Endothelial cell of umbilical vein (primary cell): ENCODE data around the gene SLC35F3. TPM values are rescaled to one million over a fixed set of nuclear protein-coding genes. Genes with fewer than 3 reads are reported as not detected.

ENCODE experiments used
- BruUV-seq: library from RNA; stranded (reverse); fragments of 400-500 nt; replicated peaks from 2 replicates; lab custom pipeline; 2021; lab: Mats Ljungman, UMichigan
- CTCF ChIA-PET: fragments of 300-600, 350-600 bp; sonication (Branson Sonifier 250); formaldehyde crosslinking; loops from one replicate; lab custom pipeline; 2021; ENCODE audit warnings: antibody characterized with exemption, inconsistent platforms; lab: Charles Lee
- POLR2A ChIA-PET: fragments of 300-600, 350-600 bp; sonication (Branson Sonifier 250); formaldehyde crosslinking; loops from one replicate; lab custom pipeline; 2021; ENCODE audit warnings: antibody characterized with exemption, inconsistent platforms; lab: Charles Lee
- DNase-seq: peaks from one replicate; pipeline ENCODE4 v3.0.0-alpha.2; 2011; ENCODE audit warnings: low read depth, low spot score
- FAIRE-seq: peaks from 2 replicates; lab custom pipeline; 2011; peaks lifted over from hg19 to GRCh38; lab: Jason Lieb, UNC
- H2AFZ ChIP-seq: 2 replicates; pipeline ENCODE4 v1.6.0; 2012; ENCODE audit warnings: low read depth, low read length, control low read depth, inconsistent platforms
- H3K27ac ChIP-seq: 2 replicates; pipeline ENCODE4 v1.5.1; 2011; ENCODE audit warnings: low read depth, mild to moderate bottlenecking, control low read depth, low read length, moderate library complexity; ENCODE audit not compliant: insufficient read depth
- H3K27me3 ChIP-seq, 2 experiments: 2 replicates each; pipeline versions ENCODE4 v1.6.0 to v1.6.1; 2011; ENCODE audit warnings: low read length in 2 of 2, mixed read lengths in 1 of 2; ENCODE audit not compliant: control insufficient read depth in 2 of 2, insufficient read depth in 2 of 2
- H3K36me3 ChIP-seq, 2 experiments: 2 replicates in 1 of 2; 3 replicates in 1 of 2; pipeline ENCODE4 v1.5.1; 2011; ENCODE audit warnings: low read length in 2 of 2, mild to moderate bottlenecking in 1 of 2, moderate library complexity in 1 of 2; ENCODE audit not compliant: control insufficient read depth in 2 of 2, insufficient read depth in 2 of 2; ENCODE audit errors: extremely low read depth in 1 of 2
- H3K4me1 ChIP-seq: 3 replicates; pipeline ENCODE4 v1.5.1; 2011; ENCODE audit warnings: mild to moderate bottlenecking, low read length; ENCODE audit not compliant: control insufficient read depth, insufficient read depth; ENCODE audit errors: extremely low read depth
- H3K4me2 ChIP-seq: 2 replicates; pipeline ENCODE4 v1.6.1; 2011; ENCODE audit warnings: low read length, control low read depth, mixed read lengths; ENCODE audit not compliant: insufficient read depth
- H3K4me3 ChIP-seq, 3 experiments: fragments of 200-600 bp in 1 of 3; sonication (generic), shearing (Covaris generic) in 1 of 3; replicated peaks in 1 of 3; 2 replicates each; pipeline ENCODE4 v1.5.1; 2011 to 2016; ENCODE audit warnings: control low read depth in 3 of 3, low read length in 3 of 3, mild to moderate bottlenecking in 2 of 3, inconsistent platforms in 1 of 3, low read depth in 1 of 3, moderate library complexity in 1 of 3; ENCODE audit not compliant: insufficient read depth in 1 of 3
- H3K79me2 ChIP-seq: 2 replicates; pipeline ENCODE4 v1.6.0; 2012; ENCODE audit warnings: low read length, inconsistent platforms; ENCODE audit not compliant: control insufficient read depth, insufficient read depth
- H3K9ac ChIP-seq: replicated peaks from 2 replicates; pipeline ENCODE3; 2011; ENCODE audit warnings: low read length, control low read depth; ENCODE audit not compliant: insufficient read depth; ENCODE audit errors: extremely low read depth
- H3K9me1 ChIP-seq: replicated peaks from 3 replicates; pipeline ENCODE4 v1.6.0; 2011; ENCODE audit warnings: mild to moderate bottlenecking, low read length; ENCODE audit not compliant: control insufficient read depth, insufficient read depth; ENCODE audit errors: extremely low read depth
- H3K9me3 ChIP-seq: replicated peaks from 2 replicates; pipeline ENCODE4 v1.5.1; 2012; ENCODE audit warnings: low read length, inconsistent platforms; ENCODE audit not compliant: control insufficient read depth, insufficient read depth
- H4K20me1 ChIP-seq: replicated peaks from 2 replicates; pipeline ENCODE3; 2011; ENCODE audit warnings: mild to moderate bottlenecking, low read length; ENCODE audit not compliant: control insufficient read depth, insufficient read depth; ENCODE audit errors: extremely low read depth
- FOS ChIP-seq: IDR thresholded peaks from 2 replicates; pipeline ENCODE4 v1.6.1; 2011; ENCODE audit warnings: mild to moderate bottlenecking, low read length, moderate library complexity, borderline replicate concordance; ENCODE audit not compliant: insufficient read depth
- GATA2 ChIP-seq: IDR thresholded peaks from 2 replicates; pipeline ENCODE4 v1.7.0; 2011; ENCODE audit warnings: low read depth, mild to moderate bottlenecking, moderate library complexity, mixed read lengths, low read length; ENCODE audit not compliant: insufficient read length, insufficient read depth
- JUN ChIP-seq: IDR thresholded peaks from 2 replicates; pipeline ENCODE4 v1.6.1; 2011; ENCODE audit warnings: borderline replicate concordance, low read depth; ENCODE audit not compliant: insufficient read length, insufficient read depth
- MYC ChIP-seq: IDR thresholded peaks from one replicate; pipeline ENCODE4 v1.6.1; 2011; ENCODE audit warnings: mild to moderate bottlenecking, low read depth, low read length
- POLR2A ChIP-seq: IDR thresholded peaks from 2 replicates; pipeline ENCODE4 v1.6.1; 2012; ENCODE audit warnings: low read depth, mild to moderate bottlenecking, control low read depth, low read length
- POLR2AphosphoS5 ChIP-seq: IDR thresholded peaks from 2 replicates; pipeline ENCODE4 v1.6.1; 2012; ENCODE audit warnings: low read depth, mild to moderate bottlenecking, control low read depth, low read length, moderate library complexity; ENCODE audit not compliant: insufficient read depth
- dilution Hi-C: fragments of 300-500 bp; cut with MboI; formaldehyde crosslinking; loops from one replicate; pipeline ENCODE4 v1.15.0; 2019; ENCODE audit warnings: low sequenced_read_pairs; ENCODE audit not compliant: extremely low pct_ligation_motif_present
- intact Hi-C: fragments of 100-400 bp; cut with micrococcal nuclease; formaldehyde crosslinking; loops from one replicate; pipeline ENCODE4 v1.10.0; 2022
- polyA plus RNA-seq, 4 experiments: library from polyadenylated mRNA; depleted of rRNA in 3 of 4; stranded (reverse) in 3 of 4; unstranded in 1 of 4; fragments of >200 nt; gene quantifications; 2 replicates each; pipeline versions ENCODE4 v1.2.1 to v1.2.3, GENCODE V29; 2011 to 2012; ENCODE audit warnings: missing spikeins in 1 of 4
- total RNA-seq: library from RNA; stranded (reverse); gene quantifications from 2 replicates; pipeline ENCODE4 v1.2.3, GENCODE V29; 2021
- TF ChIP-seq, protein P1 (sequence below): IDR thresholded peaks from 2 replicates; pipeline ENCODE4 v1.6.1; 2011; ENCODE audit not compliant: insufficient read depth, insufficient read length
- TF ChIP-seq, protein P2 (sequence below), 2 donors: IDR thresholded peaks; 1 replicate in 1 of 2; 2 replicates in 1 of 2; pipeline ENCODE4 v1.5.1; 2011; ENCODE audit warnings: low read length in 2 of 2, mild to moderate bottlenecking in 2 of 2, moderate library complexity in 2 of 2, control low read depth in 1 of 2, inconsistent platforms in 1 of 2, low read depth in 1 of 2; ENCODE audit not compliant: insufficient read depth in 1 of 2; ENCODE audit errors: extremely low read depth in 1 of 2

SLC35F3 gene
- total and polyA plus RNA-seq, 2 donors (not counting 3 experiments of a cell fraction or from before 2014, with no cell fraction given) = not detected

DNA sequence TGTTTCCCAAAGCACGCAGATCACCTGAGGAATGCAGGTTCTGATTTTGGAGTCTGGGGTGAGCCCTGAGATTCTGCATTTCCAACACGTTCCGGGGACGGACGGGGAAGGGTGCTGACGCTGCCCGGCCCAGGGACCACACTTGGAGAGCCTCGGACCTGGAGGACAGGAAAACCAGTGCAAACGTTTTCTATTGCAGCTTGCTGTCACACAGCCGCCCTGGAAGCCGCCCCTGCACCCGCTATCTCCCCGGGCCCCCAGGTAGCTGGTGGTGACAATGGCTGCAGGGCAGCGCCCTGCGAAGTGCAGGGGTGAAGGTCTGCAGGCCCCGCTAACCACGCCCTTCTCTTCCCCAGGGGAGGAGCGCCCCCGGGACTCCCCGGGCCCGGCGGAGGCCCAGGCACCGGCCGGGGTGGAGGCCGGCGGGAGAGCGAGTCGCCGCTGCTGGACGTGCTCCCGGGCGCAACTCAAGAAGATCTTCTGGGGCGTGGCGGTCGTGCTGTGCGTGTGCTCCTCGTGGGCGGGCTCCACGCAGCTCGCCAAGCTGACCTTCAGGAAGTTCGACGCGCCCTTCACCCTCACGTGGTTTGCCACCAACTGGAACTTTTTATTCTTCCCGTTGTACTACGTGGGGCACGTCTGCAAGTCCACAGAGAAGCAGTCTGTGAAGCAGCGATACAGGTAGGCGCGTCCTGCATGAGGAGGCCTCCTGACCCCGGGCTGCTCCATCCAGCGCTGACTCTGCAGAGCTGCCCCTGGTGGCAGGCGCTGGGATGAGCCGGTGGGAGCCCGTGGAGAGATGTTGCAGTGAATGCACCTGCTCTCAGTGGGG, 326.8 kb downstream of the SLC35F3 start:
- Histone ChIP-seq H3K4me2 (no peak overlapping the region), H3K9me3 (no peaks in the 10 kb centered on the region), H3K4me3 (no peak overlapping the region), H2AFZ (no peak overlapping the region), H3K36me3 (no peaks in the 10 kb centered on the region), H3K4me1 (no peaks in the 10 kb centered on the region), H3K27me3 (no peaks in the 10 kb centered on the region), H4K20me1 (no peaks in the 10 kb centered on the region), H3K9ac (no peak overlapping the region), H3K9me1 (no peaks in the 10 kb centered on the region), H3K79me2 (no peaks in the 10 kb centered on the region), H3K27ac (no peak overlapping the region)
- DNase-seq (no peak), FAIRE-seq (no peak)
- POLR2A ChIA-PET = no interaction called here
- dilution Hi-C loops = no loop called here
- BruUV-seq = no TSS peak
- TF ChIP-seq JUN = no peak
- TF ChIP-seq, protein P1, sequence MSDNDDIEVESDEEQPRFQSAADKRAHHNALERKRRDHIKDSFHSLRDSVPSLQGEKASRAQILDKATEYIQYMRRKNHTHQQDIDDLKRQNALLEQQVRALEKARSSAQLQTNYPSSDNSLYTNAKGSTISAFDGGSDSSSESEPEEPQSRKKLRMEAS = no peak
- no peak for TF ChIP-seq POLR2AphosphoS5
- TF ChIP-seq, protein P2, sequence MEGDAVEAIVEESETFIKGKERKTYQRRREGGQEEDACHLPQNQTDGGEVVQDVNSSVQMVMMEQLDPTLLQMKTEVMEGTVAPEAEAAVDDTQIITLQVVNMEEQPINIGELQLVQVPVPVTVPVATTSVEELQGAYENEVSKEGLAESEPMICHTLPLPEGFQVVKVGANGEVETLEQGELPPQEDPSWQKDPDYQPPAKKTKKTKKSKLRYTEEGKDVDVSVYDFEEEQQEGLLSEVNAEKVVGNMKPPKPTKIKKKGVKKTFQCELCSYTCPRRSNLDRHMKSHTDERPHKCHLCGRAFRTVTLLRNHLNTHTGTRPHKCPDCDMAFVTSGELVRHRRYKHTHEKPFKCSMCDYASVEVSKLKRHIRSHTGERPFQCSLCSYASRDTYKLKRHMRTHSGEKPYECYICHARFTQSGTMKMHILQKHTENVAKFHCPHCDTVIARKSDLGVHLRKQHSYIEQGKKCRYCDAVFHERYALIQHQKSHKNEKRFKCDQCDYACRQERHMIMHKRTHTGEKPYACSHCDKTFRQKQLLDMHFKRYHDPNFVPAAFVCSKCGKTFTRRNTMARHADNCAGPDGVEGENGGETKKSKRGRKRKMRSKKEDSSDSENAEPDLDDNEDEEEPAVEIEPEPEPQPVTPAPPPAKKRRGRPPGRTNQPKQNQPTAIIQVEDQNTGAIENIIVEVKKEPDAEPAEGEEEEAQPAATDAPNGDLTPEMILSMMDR (IDR thresholded peaks at IDR 0.05; ENCODE audit: extremely low read depth in 1 of 2, insufficient read depth in 1 of 2, low read depth in 1 of 2, low read length in 2 of 2) = no peak
- no peak for TF ChIP-seq GATA2
- no peak for TF ChIP-seq POLR2A
- no peak for TF ChIP-seq FOS
- TF ChIP-seq MYC = no peak
- CTCF ChIA-PET = no interaction called here
- intact Hi-C loops = no loop called here
